ENCODE data around the gene SYT11. TPM values are rescaled to one million over a fixed set of nuclear protein-coding genes. Genes with fewer than 3 reads are reported as not detected.
A peak's percentile ranks its signal among the peaks of the same experiment; 100 is the strongest.

Gene SYT11
- total RNA-seq, 2 donors from 2014 or later, result 15.5 to 21.5 TPM

DNA sequence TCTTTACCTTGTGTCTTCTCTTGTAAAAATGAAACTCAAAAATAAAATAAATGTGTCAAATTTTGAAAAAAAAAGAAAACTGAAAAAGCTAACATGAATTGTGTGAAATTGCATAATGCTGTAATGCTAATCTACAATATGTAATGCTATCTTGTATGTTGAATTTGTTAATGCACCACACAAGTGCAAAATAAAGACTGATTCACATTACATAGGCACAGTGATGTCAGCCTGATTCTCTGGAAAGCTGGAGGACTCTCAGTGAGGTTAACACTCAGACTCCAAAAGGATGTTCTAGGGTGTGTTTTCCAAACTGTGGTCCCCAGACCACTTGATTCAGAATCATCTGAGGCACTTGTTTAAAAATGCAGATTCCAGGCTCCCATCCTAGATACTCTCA, 25.6 kb downstream of the SYT11 start:
- DNase-seq (ENCODE audit: low spot score), result no peak
- H3K36me3 ChIP-seq, result peaks cover 21% of the 10 kb centered on the region
- TF ChIP-seq, protein P1, sequence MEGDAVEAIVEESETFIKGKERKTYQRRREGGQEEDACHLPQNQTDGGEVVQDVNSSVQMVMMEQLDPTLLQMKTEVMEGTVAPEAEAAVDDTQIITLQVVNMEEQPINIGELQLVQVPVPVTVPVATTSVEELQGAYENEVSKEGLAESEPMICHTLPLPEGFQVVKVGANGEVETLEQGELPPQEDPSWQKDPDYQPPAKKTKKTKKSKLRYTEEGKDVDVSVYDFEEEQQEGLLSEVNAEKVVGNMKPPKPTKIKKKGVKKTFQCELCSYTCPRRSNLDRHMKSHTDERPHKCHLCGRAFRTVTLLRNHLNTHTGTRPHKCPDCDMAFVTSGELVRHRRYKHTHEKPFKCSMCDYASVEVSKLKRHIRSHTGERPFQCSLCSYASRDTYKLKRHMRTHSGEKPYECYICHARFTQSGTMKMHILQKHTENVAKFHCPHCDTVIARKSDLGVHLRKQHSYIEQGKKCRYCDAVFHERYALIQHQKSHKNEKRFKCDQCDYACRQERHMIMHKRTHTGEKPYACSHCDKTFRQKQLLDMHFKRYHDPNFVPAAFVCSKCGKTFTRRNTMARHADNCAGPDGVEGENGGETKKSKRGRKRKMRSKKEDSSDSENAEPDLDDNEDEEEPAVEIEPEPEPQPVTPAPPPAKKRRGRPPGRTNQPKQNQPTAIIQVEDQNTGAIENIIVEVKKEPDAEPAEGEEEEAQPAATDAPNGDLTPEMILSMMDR (IDR thresholded peaks at IDR 0.05), result no peak
- H3K27ac ChIP-seq, result no peak overlapping the region
- no peak overlapping the region for H3K4me3 ChIP-seq
- no peaks in the 10 kb centered on the region for H3K9me3 ChIP-seq
- no peaks in the 10 kb centered on the region for H3K27me3 ChIP-seq
- H3K4me1 ChIP-seq, result no peaks in the 10 kb centered on the region

DNA sequence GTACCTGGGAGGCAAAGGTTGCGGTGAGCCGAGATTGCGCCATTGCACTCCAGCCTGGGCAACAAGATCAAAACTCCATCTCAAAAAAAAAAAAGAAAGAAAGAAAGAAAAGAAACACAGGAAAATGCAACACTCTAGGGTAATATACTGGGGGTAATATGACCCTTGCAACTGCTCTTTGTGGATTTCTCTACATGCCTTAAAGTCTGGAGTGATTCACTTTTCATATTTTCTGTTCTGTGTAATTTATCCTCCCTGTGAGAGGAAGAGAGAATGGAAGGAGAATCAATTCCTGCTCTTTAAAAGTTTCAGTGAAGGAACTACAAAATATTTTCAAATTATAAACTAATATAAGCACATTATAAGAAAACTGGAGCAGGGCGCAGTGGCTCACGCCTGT, 29.1 kb downstream of the SYT11 start:
- Histone ChIP-seq H3K27ac (no peak overlapping the region), H3K4me3 (no peak overlapping the region), H3K9me3 (no peaks in the 10 kb centered on the region), H3K36me3 (peaks cover 7% of the 10 kb centered on the region), H3K27me3 (no peaks in the 10 kb centered on the region), H3K4me1 (peaks cover 0 to 12% of the 10 kb centered on the region in 2 donors)
- TF ChIP-seq, protein P1 (IDR thresholded peaks at IDR 0.05), result no peak
- DNase-seq (ENCODE audit: low spot score), result no peak

DNA sequence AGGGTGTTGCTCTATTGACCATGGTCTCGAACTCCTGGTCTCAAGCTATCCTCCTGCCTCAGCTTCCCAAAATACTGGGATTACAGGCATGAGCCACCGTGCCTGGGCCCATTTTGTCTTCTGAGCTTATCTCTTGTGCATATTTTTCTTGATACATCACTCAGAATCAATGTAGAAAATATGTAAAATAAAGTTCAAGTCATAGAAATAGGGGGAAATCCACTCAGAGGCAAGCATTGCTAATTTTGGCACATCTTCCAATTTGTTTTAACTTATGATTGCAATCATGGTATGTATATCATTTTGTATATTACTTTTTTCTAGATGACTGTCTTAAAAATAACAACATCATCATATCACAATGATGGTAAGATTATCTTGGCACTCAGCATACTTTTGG, 30.2 kb downstream of the SYT11 start:
- Histone ChIP-seq H3K4me3 (no peak overlapping the region), H3K36me3 (peaks cover 7% of the 10 kb centered on the region), H3K9me3 (no peaks in the 10 kb centered on the region), H3K27me3 (no peaks in the 10 kb centered on the region), H3K27ac (peak overlapping the region in 1 of 2 donors; percentile 25), H3K4me1 (peaks cover 0 to 20% of the 10 kb centered on the region in 2 donors)
- TF ChIP-seq, protein P1 (IDR thresholded peaks at IDR 0.05), result no peak
- DNase-seq (ENCODE audit: low spot score), result no peak

DNA sequence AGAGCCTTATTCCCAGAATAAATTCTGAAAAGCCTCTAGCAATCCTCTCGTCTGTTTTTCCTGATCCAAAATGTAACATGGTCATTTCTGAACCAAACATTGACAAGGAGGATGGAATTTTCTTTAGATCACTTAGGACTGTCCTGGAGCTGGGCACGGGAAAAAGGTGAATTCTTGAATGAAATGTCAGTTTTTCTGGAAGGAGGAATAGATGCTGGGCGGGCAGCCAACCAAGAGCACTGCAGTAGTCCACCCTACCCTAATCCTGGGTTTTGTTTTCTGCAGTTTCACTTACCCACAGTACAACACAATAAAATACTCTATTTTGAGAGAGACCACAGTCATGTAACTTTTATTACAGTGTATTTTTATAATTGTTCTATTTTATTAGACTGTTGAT, 30.9 kb downstream of the SYT11 start:
- peak overlapping the region in 1 of 2 donors; percentile 25 for H3K27ac ChIP-seq
- TF ChIP-seq, protein P1 (IDR thresholded peaks at IDR 0.05), result no peak

DNA sequence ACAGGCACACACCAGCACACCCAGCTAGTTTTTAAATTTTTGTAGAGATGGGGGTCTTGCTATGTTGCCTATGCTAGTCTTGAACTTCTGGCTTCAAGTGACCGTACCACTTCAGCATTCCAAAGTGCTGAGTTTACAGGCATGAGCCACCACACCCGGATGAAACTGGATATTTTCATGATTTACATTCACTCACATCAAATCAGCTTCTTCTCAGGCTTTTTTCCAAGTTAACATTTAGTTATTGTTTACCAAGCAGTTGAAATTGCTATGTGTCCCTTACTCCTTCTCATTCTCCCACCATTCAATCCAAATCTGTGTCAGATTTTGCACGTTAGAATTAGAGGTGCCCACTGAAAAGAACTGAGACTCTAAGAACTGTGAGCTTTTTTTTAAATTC, 33.4 kb downstream of the SYT11 start:
- Histone ChIP-seq H3K36me3 (peaks cover 15% of the 10 kb centered on the region), H3K4me3 (no peak overlapping the region), H3K4me1 (peaks cover 0 to 20% of the 10 kb centered on the region in 2 donors), H3K27ac (peak overlapping the region; percentile 54 to 76), H3K27me3 (no peaks in the 10 kb centered on the region), H3K9me3 (no peaks in the 10 kb centered on the region)
- no peak for DNase-seq (ENCODE audit: low spot score)
- TF ChIP-seq, protein P1 (IDR thresholded peaks at IDR 0.05), result no peak

More for the DNA sequence above, 30.9 kb downstream of the SYT11 start:
- peaks cover 0 to 20% of the 10 kb centered on the region in 2 donors for H3K4me1 ChIP-seq
- H3K9me3 ChIP-seq, result no peaks in the 10 kb centered on the region
- DNase-seq (ENCODE audit: low spot score), result no peak
- no peak overlapping the region for H3K4me3 ChIP-seq
- H3K36me3 ChIP-seq, result peaks cover 7% of the 10 kb centered on the region
- H3K27me3 ChIP-seq, result no peaks in the 10 kb centered on the region
